ENCODE measurements around the gene TRAPPC3. TPM values are rescaled to one million over a fixed set of nuclear protein-coding genes. Genes with fewer than 3 reads are reported as not detected.
A peak's percentile ranks its signal among the peaks of the same experiment; 100 is the strongest.

Gene TRAPPC3
- total RNA-seq, 2 donors from 2014 or later = 43.7 to 55.3 TPM

DNA sequence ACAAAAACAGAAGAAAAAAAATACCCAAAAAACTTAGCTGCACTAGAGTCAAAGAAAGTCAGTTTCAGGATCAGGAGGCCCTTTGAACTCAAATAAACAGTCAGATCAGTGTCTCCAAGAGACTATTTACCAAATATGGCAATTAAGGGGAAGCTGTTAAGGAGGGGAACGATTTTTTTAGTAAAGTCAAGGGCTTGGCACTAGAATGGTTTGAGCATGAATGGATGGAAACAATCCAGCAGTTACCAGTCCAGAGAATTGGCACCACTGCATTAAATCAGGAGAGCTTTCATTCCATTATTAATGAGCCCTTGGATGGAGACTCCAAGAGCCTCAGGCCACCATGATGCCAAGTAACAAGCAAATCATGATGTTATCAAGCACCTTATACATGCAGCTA lies 7.2 kb downstream of the TRAPPC3 start:
- no peak overlapping the region for H3K27ac Mint-ChIP-seq
- no peaks in the 10 kb centered on the region for H3K9me3 Mint-ChIP-seq
- ATAC-seq (peak in 1 of 2 donors; percentile 30), DNase-seq (ENCODE audit: low spot score in 2 of 2) (no peak)
- H3K36me3 Mint-ChIP-seq = peaks cover 5 to 9% of the 10 kb centered on the region in 2 donors

GRCh38 chr1:36139521-36139920 lies 9.8 kb downstream of the TRAPPC3 start:
- Mint-ChIP-seq H3K36me3 (peaks cover 0 to 4% of the 10 kb centered on the region in 2 donors), H3K27ac (peak overlapping the region in 1 of 2 donors; percentile 25), H3K9me3 (no peaks in the 10 kb centered on the region)
- DNase-seq (ENCODE audit: low spot score in 2 of 2) (no peak), ATAC-seq (no peak)

DNA sequence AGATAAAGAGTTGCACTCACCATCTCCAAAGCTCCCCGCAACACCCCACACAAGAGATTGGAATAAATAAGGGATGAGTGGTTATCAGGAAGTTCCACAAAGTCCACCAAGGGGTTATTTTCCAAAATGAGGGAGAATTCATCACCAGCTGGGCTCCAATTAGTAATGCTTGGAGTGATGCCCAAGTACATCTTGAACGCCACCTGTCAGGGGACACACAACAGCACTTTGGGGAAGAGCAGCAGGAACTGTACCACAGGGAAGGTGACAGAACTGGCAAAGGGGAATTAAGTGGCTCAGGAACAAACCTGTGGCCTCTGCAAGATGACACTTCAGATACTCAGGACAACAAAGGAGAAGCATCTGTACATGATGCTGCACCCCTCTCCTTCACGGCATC lies 11.5 kb downstream of the TRAPPC3 start:
- ATAC-seq (no peak), DNase-seq (ENCODE audit: low spot score in 2 of 2) (no peak)
- Mint-ChIP-seq H3K36me3 (no peaks in the 10 kb centered on the region), H3K9me3 (no peaks in the 10 kb centered on the region), H3K27ac (peak overlapping the region in 1 of 2 donors; percentile 52)

DNA sequence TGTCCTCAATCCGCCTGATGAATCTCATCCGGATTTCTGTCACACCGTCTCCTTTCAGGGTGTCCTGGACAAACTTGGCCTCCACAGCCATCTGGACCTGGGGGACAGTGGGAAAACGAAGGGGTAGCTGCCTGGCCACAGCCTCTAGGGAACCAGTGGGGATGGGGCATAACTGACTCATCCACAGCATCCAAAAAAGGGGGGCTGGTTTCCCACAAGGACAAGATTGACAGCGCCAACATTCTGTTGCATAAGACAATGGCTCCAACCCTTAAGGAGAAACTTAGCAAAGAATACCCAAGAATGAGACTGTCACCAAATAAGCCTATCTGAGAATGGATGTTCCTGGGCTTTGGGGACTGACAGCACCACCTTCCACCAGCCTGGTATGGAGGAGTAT lies 12.1 kb downstream of the TRAPPC3 start:
- Mint-ChIP-seq H3K36me3 (no peaks in the 10 kb centered on the region), H3K9me3 (no peaks in the 10 kb centered on the region), H3K27ac (peak overlapping the region in 1 of 2 donors; percentile 52)
- ATAC-seq = no peak
- no peak for DNase-seq (ENCODE audit: low spot score in 2 of 2)

- H3K36me3 Mint-ChIP-seq = no peaks in the 10 kb centered on the region
- H3K9me3 Mint-ChIP-seq = no peaks in the 10 kb centered on the region
- H3K27ac Mint-ChIP-seq = peak overlapping the region; percentile 7 to 55
- DNase-seq (ENCODE audit: low spot score in 2 of 2) (no peak), ATAC-seq (no peak)
Measured at GRCh38 chr1:36136535-36136934, 12.8 kb downstream of the TRAPPC3 start.

GRCh38 chr1:36135796-36136195 lies 13.5 kb downstream of the TRAPPC3 start:
- Mint-ChIP-seq H3K36me3 (no peaks in the 10 kb centered on the region), H3K9me3 (no peaks in the 10 kb centered on the region), H3K27ac (peak overlapping the region; percentile 7 to 55)
- no peak for DNase-seq (ENCODE audit: low spot score in 2 of 2)
- no peak for ATAC-seq

GRCh38 chr1:36135330-36135667 lies 14.0 kb downstream of the TRAPPC3 start:
- Mint-ChIP-seq H3K27ac (peak overlapping the region in 1 of 2 donors; percentile 12), H3K36me3 (no peaks in the 10 kb centered on the region), H3K9me3 (no peaks in the 10 kb centered on the region)
- no peak for DNase-seq (ENCODE audit: low spot score in 2 of 2)
- ATAC-seq = no peak

DNA sequence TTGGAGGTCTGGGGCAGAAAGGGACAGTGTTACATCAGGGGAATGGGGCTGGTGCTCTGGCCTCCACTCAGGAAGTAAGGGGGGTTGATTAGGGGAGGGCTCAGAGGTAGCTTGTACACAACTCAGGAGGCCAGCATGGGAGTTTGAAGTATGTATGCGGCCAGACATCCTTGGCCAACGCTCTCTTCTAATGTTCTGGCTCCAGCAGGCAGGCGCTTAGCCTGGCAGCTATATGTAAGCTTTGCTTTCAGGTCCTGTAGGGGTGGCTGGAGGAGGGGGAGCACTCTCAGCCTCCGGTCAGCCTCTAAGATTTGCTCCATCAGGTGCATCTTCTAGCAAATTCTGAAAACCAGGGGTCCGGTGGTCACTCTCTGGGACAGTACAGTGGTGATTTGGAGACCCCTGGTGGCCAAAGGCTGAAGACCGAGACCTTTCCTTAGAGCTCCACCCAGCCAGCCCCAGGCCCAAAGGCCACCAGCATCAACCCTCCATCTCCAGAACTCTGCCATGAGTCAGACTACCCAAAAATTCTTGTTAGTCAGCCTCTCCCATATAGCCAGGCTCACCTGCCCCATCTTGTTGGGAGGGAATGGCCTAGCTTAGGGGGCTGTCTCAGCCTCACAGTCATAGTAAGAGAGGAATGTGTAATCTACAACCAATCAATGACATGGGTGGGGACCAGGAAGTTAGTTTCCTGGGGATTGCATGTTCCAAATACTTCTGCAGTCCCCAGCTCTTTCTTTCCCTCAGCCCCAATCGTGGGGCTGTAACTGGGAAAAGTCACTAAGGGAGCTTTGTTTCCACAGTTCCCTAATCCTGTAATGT lies 14.6 kb downstream of the TRAPPC3 start:
- H3K36me3 Mint-ChIP-seq = no peaks in the 10 kb centered on the region
- DNase-seq (ENCODE audit: low spot score in 2 of 2) (peak in 1 of 2 donors; percentile 62), ATAC-seq (peak; percentile 84 to 88)
- H3K9me3 Mint-ChIP-seq = no peaks in the 10 kb centered on the region
- H3K27ac Mint-ChIP-seq = peak overlapping the region; percentile 12 to 73

- DNase-seq (ENCODE audit: low spot score in 2 of 2) (no peak), ATAC-seq (no peak)
- Mint-ChIP-seq H3K36me3 (no peaks in the 10 kb centered on the region), H3K9me3 (no peaks in the 10 kb centered on the region), H3K27ac (peak overlapping the region in 1 of 2 donors; percentile 29)
Measured at GRCh38 chr1:36134031-36134430, 15.3 kb downstream of the TRAPPC3 start.

GRCh38 chr1:36133484-36133883 lies 15.8 kb downstream of the TRAPPC3 start:
- Mint-ChIP-seq H3K36me3 (no peaks in the 10 kb centered on the region), H3K9me3 (no peaks in the 10 kb centered on the region), H3K27ac (no peak overlapping the region)
- DNase-seq (ENCODE audit: low spot score in 2 of 2) = no peak
- peak in 1 of 2 donors; percentile 5 for ATAC-seq

DNA sequence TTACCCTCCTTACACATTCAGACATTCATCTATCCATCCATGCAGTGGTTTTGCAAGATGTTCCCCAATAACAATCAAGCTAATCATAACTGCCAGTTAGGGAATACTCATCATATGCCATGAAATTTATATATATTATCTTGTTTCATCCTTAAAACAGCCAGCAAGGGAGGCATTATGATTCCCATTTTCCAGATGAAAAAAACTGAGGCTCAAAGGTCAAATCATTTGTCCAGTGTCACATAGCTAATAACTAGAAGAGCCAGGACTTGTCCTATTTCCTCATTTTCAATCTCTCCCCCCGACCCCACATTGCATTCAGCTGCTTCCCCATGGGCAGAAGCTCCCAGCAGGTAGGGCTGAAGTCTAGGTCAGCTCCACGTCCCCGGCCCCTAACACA lies 17.3 kb downstream of the TRAPPC3 start:
- Mint-ChIP-seq H3K27ac (no peak overlapping the region), H3K36me3 (no peaks in the 10 kb centered on the region), H3K9me3 (no peaks in the 10 kb centered on the region)
- ATAC-seq (no peak), DNase-seq (ENCODE audit: low spot score in 2 of 2) (no peak)

DNA sequence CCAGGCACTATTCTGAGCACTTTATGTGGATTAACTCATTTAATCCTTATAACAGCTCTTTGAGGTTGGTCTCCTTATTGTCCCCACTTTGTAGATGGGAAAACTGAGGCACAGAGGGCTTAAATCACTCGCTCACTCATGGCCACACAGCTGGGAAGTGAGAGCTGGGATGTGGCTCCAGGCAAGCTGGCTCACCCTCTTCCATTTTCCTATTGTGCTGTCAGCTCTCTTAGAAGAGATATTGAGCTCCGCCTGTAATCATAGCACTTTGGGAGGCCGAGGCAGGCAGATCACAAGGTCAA lies 20.4 kb downstream of the TRAPPC3 start:
- ATAC-seq (no peak), DNase-seq (ENCODE audit: low spot score in 2 of 2) (no peak)
- no peak overlapping the region for H3K27ac Mint-ChIP-seq
- H3K36me3 Mint-ChIP-seq = no peaks in the 10 kb centered on the region
- no peaks in the 10 kb centered on the region for H3K9me3 Mint-ChIP-seq

GRCh38 chr1:36128126-36128904 lies 21.0 kb downstream of the TRAPPC3 start:
- ATAC-seq (no peak), DNase-seq (ENCODE audit: low spot score in 2 of 2) (no peak)
- Mint-ChIP-seq H3K36me3 (no peaks in the 10 kb centered on the region), H3K27ac (no peak overlapping the region), H3K9me3 (no peaks in the 10 kb centered on the region)

DNA sequence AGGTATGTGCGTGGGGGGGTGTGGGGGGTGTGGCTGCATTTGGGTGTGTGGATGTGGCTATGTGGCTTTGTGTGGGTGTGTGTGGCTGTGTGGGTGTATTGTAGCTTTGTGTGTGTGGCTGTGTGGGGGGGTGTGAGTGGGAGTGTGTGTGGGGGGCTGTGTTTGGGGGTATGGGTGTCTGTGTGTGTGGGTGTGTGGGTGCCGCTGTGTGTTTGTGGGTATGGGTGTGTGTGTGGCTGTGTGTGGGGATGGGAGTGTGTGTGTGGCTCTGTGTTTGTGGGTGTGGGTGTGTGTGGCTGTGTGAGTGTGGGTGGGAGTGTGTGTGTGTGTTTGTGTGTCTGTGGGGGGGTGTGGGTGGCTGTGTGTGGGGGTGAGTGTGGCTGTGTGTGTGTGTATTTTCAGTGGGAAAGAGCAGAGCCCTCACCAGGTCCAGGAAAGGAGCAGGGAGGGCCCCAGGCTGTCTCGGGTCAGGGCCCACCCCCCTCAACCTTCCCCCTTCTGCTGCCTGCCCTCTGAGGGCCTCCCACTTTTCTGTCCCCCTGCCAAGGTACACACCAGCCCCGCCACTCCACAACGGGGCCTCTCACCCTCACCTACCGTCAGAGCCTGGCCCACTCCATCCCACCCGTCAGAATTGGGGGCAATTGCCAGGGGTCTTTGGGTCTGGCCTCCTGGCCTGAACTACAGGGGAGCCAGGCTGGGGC lies 22.3 kb downstream of the TRAPPC3 start:
- DNase-seq (ENCODE audit: low spot score in 2 of 2) = no peak
- Mint-ChIP-seq H3K36me3 (no peaks in the 10 kb centered on the region), H3K9me3 (no peaks in the 10 kb centered on the region), H3K27ac (no peak overlapping the region)
- ATAC-seq = no peak

- DNase-seq (ENCODE audit: low spot score in 2 of 2) (no peak), ATAC-seq (no peak)
- Mint-ChIP-seq H3K9me3 (no peaks in the 10 kb centered on the region), H3K36me3 (no peaks in the 10 kb centered on the region), H3K27ac (no peak overlapping the region)
Measured at GRCh38 chr1:36126005-36126716, 23.1 kb downstream of the TRAPPC3 start.

- H3K27ac Mint-ChIP-seq = no peak within 1 kb of the TSS
- ATAC-seq = peak in 1 of 2 donors; percentile 45
- H3K36me3 Mint-ChIP-seq = no peaks in the 10 kb centered on the region
- H3K9me3 Mint-ChIP-seq = no peaks in the 10 kb centered on the region
- DNase-seq (ENCODE audit: low spot score in 2 of 2) = no peak
Measured at GRCh38 chr1:36125129-36125991, 23.9 kb downstream of the TRAPPC3 start, which contains the start of gene COL8A2. TSS of gene COL8A2 (minus strand) at chr1:36125222. CDS start at chr1:36100242, 24,980 bp downstream.

Data from activated naive CD4-positive, alpha-beta T cell treated with anti-CD3 and anti-CD28 coated beads, Interleukin-2, amount 50 U/mL, for 72 hours (primary cell).